Nephron (organoid): ENCODE measurements around the gene TCL1A.
A peak's percentile ranks its signal among the peaks of the same experiment; 100 is the strongest.

ENCODE experiments used
- H3K27ac Mint-ChIP-seq, 3 experiments: 2 replicates each; pipeline ENCODE4 v1.8.0; 2020; ENCODE audit warnings: mixed read lengths in 3 of 3, mild to moderate bottlenecking in 2 of 3, moderate library complexity in 1 of 3
- H3K27me3 Mint-ChIP-seq: 2 replicates; pipeline ENCODE4 v1.8.0; 2021; ENCODE audit warnings: low read depth, mild to moderate bottlenecking, moderate library complexity, mixed read lengths
- H3K36me3 Mint-ChIP-seq: 2 replicates; pipeline ENCODE4 v1.8.0; 2020; ENCODE audit warnings: low read depth, mixed read lengths
- H3K4me1 Mint-ChIP-seq: 2 replicates; pipeline ENCODE4 v1.8.0; 2020; ENCODE audit warnings: mixed read lengths
- H3K4me3 Mint-ChIP-seq, 3 experiments: 2 replicates each; pipeline ENCODE4 v1.8.0; 2020; ENCODE audit warnings: mild to moderate bottlenecking in 3 of 3, mixed read lengths in 3 of 3, moderate library complexity in 2 of 3
- H3K9me3 Mint-ChIP-seq: 2 replicates; pipeline ENCODE4 v1.8.0; 2020; ENCODE audit warnings: mixed read lengths
- CTCF ChIP-seq, 3 experiments: fragments of 200-600 bp; sonication (generic); IDR thresholded peaks; one replicate each; pipeline ENCODE4 v1.5.0; 2021; ENCODE audit warnings: antibody characterized with exemption in 3 of 3; ENCODE audit not compliant: unreplicated experiment in 3 of 3

Gene TCL1A

GRCh38 chr14:95701846-95702221 lies 12.1 kb downstream of the TCL1A start:
- TF ChIP-seq CTCF (IDR thresholded peaks at IDR 0.05; ENCODE audit: unreplicated experiment in 3 of 3): no peak
- Mint-ChIP-seq H3K9me3 (peaks cover 3% of the 10 kb centered on the region), H3K4me1 (peaks cover 24% of the 10 kb centered on the region), H3K27ac (peak overlapping the region; percentile 60 to 86 (median 85)), H3K36me3 (no peaks in the 10 kb centered on the region), H3K4me3 (no peak overlapping the region), H3K27me3 (peaks cover 34% of the 10 kb centered on the region)

GRCh38 chr14:95700221-95700976 lies 13.5 kb downstream of the TCL1A start:
- no peak for TF ChIP-seq CTCF (IDR thresholded peaks at IDR 0.05; ENCODE audit: unreplicated experiment in 3 of 3)
- Mint-ChIP-seq H3K4me3 (no peak overlapping the region), H3K36me3 (no peaks in the 10 kb centered on the region), H3K4me1 (peaks cover 24% of the 10 kb centered on the region), H3K27me3 (peaks cover 40% of the 10 kb centered on the region), H3K27ac (peak overlapping the region; percentile 81 to 86 (median 86)), H3K9me3 (peaks cover 3% of the 10 kb centered on the region)

- peaks cover 24% of the 10 kb centered on the region for H3K4me1 Mint-ChIP-seq
- no peak overlapping the region for H3K4me3 Mint-ChIP-seq
- peaks cover 36% of the 10 kb centered on the region for H3K27me3 Mint-ChIP-seq
- no peak for TF ChIP-seq CTCF (IDR thresholded peaks at IDR 0.05; ENCODE audit: unreplicated experiment in 3 of 3)
- H3K9me3 Mint-ChIP-seq: peaks cover 3% of the 10 kb centered on the region
- no peaks in the 10 kb centered on the region for H3K36me3 Mint-ChIP-seq
- peak overlapping the region; percentile 55 to 86 (median 86) for H3K27ac Mint-ChIP-seq
Measured at GRCh38 chr14:95699412-95699811, 14.5 kb downstream of the TCL1A start.

GRCh38 chr14:95698287-95698686 lies 15.6 kb downstream of the TCL1A start:
- peaks cover 3% of the 10 kb centered on the region for H3K9me3 Mint-ChIP-seq
- H3K27ac Mint-ChIP-seq: peak overlapping the region in 2 of 3 experiments; percentile 56
- no peak for TF ChIP-seq CTCF (IDR thresholded peaks at IDR 0.05; ENCODE audit: unreplicated experiment in 3 of 3)
- H3K27me3 Mint-ChIP-seq: peaks cover 28% of the 10 kb centered on the region
- H3K36me3 Mint-ChIP-seq: no peaks in the 10 kb centered on the region
- H3K4me1 Mint-ChIP-seq: peaks cover 24% of the 10 kb centered on the region
- H3K4me3 Mint-ChIP-seq: no peak overlapping the region

- Mint-ChIP-seq H3K27ac (peak overlapping the region in 1 of 3 experiments; percentile 56), H3K4me3 (no peak overlapping the region)
Measured at GRCh38 chr14:95697764-95698163, 16.2 kb downstream of the TCL1A start.

More at GRCh38 chr14:95697764-95698163, 16.2 kb downstream of the TCL1A start:
- peaks cover 28% of the 10 kb centered on the region for H3K27me3 Mint-ChIP-seq
- H3K9me3 Mint-ChIP-seq: no peaks in the 10 kb centered on the region
- no peak for TF ChIP-seq CTCF (IDR thresholded peaks at IDR 0.05; ENCODE audit: unreplicated experiment in 3 of 3)
- peaks cover 24% of the 10 kb centered on the region for H3K4me1 Mint-ChIP-seq
- no peaks in the 10 kb centered on the region for H3K36me3 Mint-ChIP-seq
